ENCODE results near the gene FAM78A. TPM values are rescaled to one million over a fixed set of nuclear protein-coding genes. Genes with fewer than 3 reads are reported as not detected.
"Not testable (repeated sequence)": the region's sequence is repeated elsewhere in the genome, so short reads cannot be mapped to it uniquely, and the experiment has no call there.

FAM78A gene
- total and polyA plus RNA-seq, 10 donors: 17.0 to 40.3 (median 28.5) TPM

GRCh38 chr9:131271506-131271931, 4.8 kb downstream of the FAM78A start:
- Histone ChIP-seq H3K36me3 (peaks cover 0 to 6% (median 0%) of the 10 kb centered on the region in 6 donors), H3K4me1 (peaks cover 44 to 100% (median 89%) of the 10 kb centered on the region in 6 donors), H3K4me3 (peak overlapping the region in 4 of 8 donors; percentile 5 to 95 (median 57)), H3K27ac (peak overlapping the region; percentile 66 to 97 (median 90)), H3K27me3 (replicated peaks in 1 of 7) (no peaks in the 10 kb centered on the region), H3K9me3 (no peaks in the 10 kb centered on the region)
- peak in 1 of 3 donors; percentile 34 for TF ChIP-seq POLR2AphosphoS5 (IDR thresholded peaks at IDR 0.05)
- TF ChIP-seq CTCF (IDR thresholded peaks at IDR 0.05 in 8 of 11, conservative IDR thresholded peaks at IDR 0.05 in 3 of 11): no peak
- WGBS, 5 donors: 27 to 49% (median 41%) methylated on average over 6 of the region's 6 CpGs
- DNase-seq: peak; percentile 75
- intact Hi-C loops (cut with DNase I; ENCODE audit: low total_unique reads): no loop called here

GRCh38 chr9:131271016-131271273, 5.4 kb downstream of the FAM78A start:
- H3K9me3 ChIP-seq; H3K36me3 ChIP-seq; intact Hi-C loops (cut with DNase I; ENCODE audit: low total_unique reads); H3K27me3 ChIP-seq (replicated peaks in 1 of 7); DNase-seq: not testable (repeated sequence)
- Histone ChIP-seq H3K27ac (peak overlapping the region; percentile 66 to 97 (median 90)), H3K4me1 (peaks cover 50 to 100% (median 91%) of the 10 kb centered on the region in 6 donors), H3K4me3 (peak overlapping the region in 6 of 8 donors; percentile 9 to 95 (median 35))
- WGBS, 5 donors: 53 to 92% (median 72%) methylated on average over 1 of the region's 1 CpG

- H3K4me1 ChIP-seq: peaks cover 54 to 100% (median 93%) of the 10 kb centered on the region in 6 donors
- H3K27me3 ChIP-seq (replicated peaks in 1 of 7): no peaks in the 10 kb centered on the region
- peak; percentile 93 for DNase-seq
- peaks cover 0 to 15% (median 0%) of the 10 kb centered on the region in 6 donors for H3K36me3 ChIP-seq
- WGBS, 5 donors: 8 to 14% (median 10%) methylated on average over 16 to 20 of the region's 20 CpGs
- peak overlapping the region; percentile 66 to 97 (median 90) for H3K27ac ChIP-seq
- TF ChIP-seq POLR2AphosphoS5 (IDR thresholded peaks at IDR 0.05): peak; percentile 65 to 78 (median 71)
- no peak for TF ChIP-seq CTCF (IDR thresholded peaks at IDR 0.05 in 8 of 11, conservative IDR thresholded peaks at IDR 0.05 in 3 of 11)
- intact Hi-C loops (cut with DNase I; ENCODE audit: low total_unique reads): no loop called here
- H3K9me3 ChIP-seq: no peaks in the 10 kb centered on the region
- peak overlapping the region in 6 of 8 donors; percentile 9 to 95 (median 35) for H3K4me3 ChIP-seq
Observed at GRCh38 chr9:131270171-131271015, 5.9 kb downstream of the FAM78A start.

- DNase-seq: peak; percentile 84
- Histone ChIP-seq H3K27me3 (replicated peaks in 1 of 7) (no peaks in the 10 kb centered on the region), H3K9me3 (no peaks in the 10 kb centered on the region), H3K36me3 (peaks cover 0 to 49% (median 5%) of the 10 kb centered on the region in 6 donors), H3K4me3 (peak overlapping the region in 1 of 8 donors; percentile 44), H3K27ac (peak overlapping the region; percentile 53 to 97 (median 90)), H3K4me1 (peaks cover 57 to 100% (median 98%) of the 10 kb centered on the region in 6 donors)
- WGBS, 5 donors: 45 to 65% (median 55%) methylated on average over 18 to 26 of the region's 26 CpGs
- intact Hi-C loops (cut with DNase I; ENCODE audit: low total_unique reads): no loop called here
- TF ChIP-seq POLR2A (IDR thresholded peaks at IDR 0.05): no peak
- peak in 2 of 3 donors; percentile 47 to 49 for TF ChIP-seq POLR2AphosphoS5 (IDR thresholded peaks at IDR 0.05)
Observed at GRCh38 chr9:131266266-131267229, 9.8 kb downstream of the FAM78A start.

Measured in spleen (tissue), 11 donors.